Measurements from ENCODE around the gene SEC14L2.
"Not testable (repeated sequence)": the region's sequence is repeated elsewhere in the genome, so short reads cannot be mapped to it uniquely, and the experiment has no call there.

Gene SEC14L2

GRCh38 chr22:30430933-30431332 is 34.1 kb downstream of the SEC14L2 start:
- DNase-seq = no peak

- DNase-seq = no peak
Measured at GRCh38 chr22:30432096-30432495, 35.3 kb downstream of the SEC14L2 start.

- DNase-seq = no peak
Measured at GRCh38 chr22:30432520-30432919, 35.7 kb downstream of the SEC14L2 start.

GRCh38 chr22:30433227-30433626 is 36.4 kb downstream of the SEC14L2 start:
- DNase-seq = no peak

- DNase-seq = no peak
Measured at GRCh38 chr22:30433773-30434172, 37.0 kb downstream of the SEC14L2 start.

GRCh38 chr22:30434843-30435242 is 38.0 kb downstream of the SEC14L2 start:
- DNase-seq = no peak

- no peak for DNase-seq
Measured at GRCh38 chr22:30435674-30436126, 38.9 kb downstream of the SEC14L2 start.

GRCh38 chr22:30436196-30436595 is 39.4 kb downstream of the SEC14L2 start:
- no peak for DNase-seq

- no peak for DNase-seq
Measured at GRCh38 chr22:30438559-30438958, 41.7 kb downstream of the SEC14L2 start.

GRCh38 chr22:30439226-30439625 is 42.4 kb downstream of the SEC14L2 start:
- DNase-seq = no peak

- DNase-seq = no peak
Measured at GRCh38 chr22:30439836-30440235, 43.0 kb downstream of the SEC14L2 start.

- DNase-seq = no peak
Measured at GRCh38 chr22:30441088-30441487, 44.3 kb downstream of the SEC14L2 start.

GRCh38 chr22:30444632-30445437 is 48.0 kb downstream of the SEC14L2 start:
- peak; percentile 65 for DNase-seq

- DNase-seq = no peak
Measured at GRCh38 chr22:30445438-30446145, 48.8 kb downstream of the SEC14L2 start.

GRCh38 chr22:30447656-30448055 is 50.8 kb downstream of the SEC14L2 start:
- DNase-seq = no peak

- not testable (repeated sequence) for DNase-seq
Measured at GRCh38 chr22:30451488-30451887, 54.7 kb downstream of the SEC14L2 start.

- no peak for DNase-seq
Measured at GRCh38 chr22:30452861-30453260, 56.0 kb downstream of the SEC14L2 start.

GRCh38 chr22:30453731-30454510 is 57.1 kb downstream of the SEC14L2 start:
- DNase-seq = peak; percentile 44

GRCh38 chr22:30455075-30455840 is 58.4 kb downstream of the SEC14L2 start:
- DNase-seq = no peak

- DNase-seq = no peak
Measured at GRCh38 chr22:30457981-30458380, 61.2 kb downstream of the SEC14L2 start.

- no peak for DNase-seq
Measured at GRCh38 chr22:30459181-30460052, 62.6 kb downstream of the SEC14L2 start.

GRCh38 chr22:30460147-30460546 is 63.3 kb downstream of the SEC14L2 start:
- DNase-seq = peak; percentile 85
